ENCODE measurements around the gene UROC1. TPM values are rescaled to one million over a fixed set of nuclear protein-coding genes. Genes with fewer than 3 reads are reported as not detected.

UROC1 gene
- total and polyA plus RNA-seq, 2 of the 13 experiments (the other 11 are each of a cell fraction or from before 2014, with no cell fraction given) = 0.71 to 1.3 TPM

DNA sequence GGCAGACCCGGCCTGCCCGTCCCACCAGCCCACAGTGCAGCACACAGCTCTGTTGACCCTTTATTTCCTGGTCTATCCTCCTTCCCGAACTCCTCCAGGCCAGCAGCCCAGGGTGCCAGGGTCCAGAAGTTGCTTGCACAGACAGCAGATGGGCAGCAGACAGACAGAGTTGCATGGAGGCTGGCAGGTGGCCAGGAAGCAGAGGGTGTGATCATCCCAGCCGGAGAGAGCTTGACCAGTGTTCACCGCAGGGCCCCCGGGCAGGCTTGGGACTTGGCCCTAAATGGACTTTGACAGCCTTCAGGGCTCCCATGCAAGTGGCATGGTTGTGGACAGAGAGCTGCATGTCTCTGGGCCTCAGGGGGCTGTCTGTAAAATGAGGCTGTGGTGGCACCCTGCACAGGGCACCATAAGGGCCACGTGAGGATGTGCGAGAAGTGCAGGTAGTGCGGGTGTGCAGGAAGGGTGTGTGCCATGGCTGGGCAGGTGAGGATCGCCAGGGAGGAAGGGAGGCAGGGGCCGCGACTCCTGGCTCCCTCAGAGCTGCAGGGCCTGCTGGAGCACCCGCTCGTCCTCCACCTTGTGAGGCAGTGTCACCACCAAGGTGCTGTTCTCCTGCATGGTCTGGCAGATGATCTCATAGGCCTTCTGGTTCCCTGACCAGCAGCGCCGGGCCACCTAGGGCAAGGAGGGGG lies 35.6 kb downstream of the UROC1 start (continued):
- TF ChIP-seq, protein P1, sequence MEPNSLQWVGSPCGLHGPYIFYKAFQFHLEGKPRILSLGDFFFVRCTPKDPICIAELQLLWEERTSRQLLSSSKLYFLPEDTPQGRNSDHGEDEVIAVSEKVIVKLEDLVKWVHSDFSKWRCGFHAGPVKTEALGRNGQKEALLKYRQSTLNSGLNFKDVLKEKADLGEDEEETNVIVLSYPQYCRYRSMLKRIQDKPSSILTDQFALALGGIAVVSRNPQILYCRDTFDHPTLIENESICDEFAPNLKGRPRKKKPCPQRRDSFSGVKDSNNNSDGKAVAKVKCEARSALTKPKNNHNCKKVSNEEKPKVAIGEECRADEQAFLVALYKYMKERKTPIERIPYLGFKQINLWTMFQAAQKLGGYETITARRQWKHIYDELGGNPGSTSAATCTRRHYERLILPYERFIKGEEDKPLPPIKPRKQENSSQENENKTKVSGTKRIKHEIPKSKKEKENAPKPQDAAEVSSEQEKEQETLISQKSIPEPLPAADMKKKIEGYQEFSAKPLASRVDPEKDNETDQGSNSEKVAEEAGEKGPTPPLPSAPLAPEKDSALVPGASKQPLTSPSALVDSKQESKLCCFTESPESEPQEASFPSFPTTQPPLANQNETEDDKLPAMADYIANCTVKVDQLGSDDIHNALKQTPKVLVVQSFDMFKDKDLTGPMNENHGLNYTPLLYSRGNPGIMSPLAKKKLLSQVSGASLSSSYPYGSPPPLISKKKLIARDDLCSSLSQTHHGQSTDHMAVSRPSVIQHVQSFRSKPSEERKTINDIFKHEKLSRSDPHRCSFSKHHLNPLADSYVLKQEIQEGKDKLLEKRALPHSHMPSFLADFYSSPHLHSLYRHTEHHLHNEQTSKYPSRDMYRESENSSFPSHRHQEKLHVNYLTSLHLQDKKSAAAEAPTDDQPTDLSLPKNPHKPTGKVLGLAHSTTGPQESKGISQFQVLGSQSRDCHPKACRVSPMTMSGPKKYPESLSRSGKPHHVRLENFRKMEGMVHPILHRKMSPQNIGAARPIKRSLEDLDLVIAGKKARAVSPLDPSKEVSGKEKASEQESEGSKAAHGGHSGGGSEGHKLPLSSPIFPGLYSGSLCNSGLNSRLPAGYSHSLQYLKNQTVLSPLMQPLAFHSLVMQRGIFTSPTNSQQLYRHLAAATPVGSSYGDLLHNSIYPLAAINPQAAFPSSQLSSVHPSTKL (CRISPR knock-in tag; IDR thresholded peaks at IDR 0.05) = peak; percentile 40; the same call in 1 of the 2 replicates
- TF ChIP-seq, protein P2, sequence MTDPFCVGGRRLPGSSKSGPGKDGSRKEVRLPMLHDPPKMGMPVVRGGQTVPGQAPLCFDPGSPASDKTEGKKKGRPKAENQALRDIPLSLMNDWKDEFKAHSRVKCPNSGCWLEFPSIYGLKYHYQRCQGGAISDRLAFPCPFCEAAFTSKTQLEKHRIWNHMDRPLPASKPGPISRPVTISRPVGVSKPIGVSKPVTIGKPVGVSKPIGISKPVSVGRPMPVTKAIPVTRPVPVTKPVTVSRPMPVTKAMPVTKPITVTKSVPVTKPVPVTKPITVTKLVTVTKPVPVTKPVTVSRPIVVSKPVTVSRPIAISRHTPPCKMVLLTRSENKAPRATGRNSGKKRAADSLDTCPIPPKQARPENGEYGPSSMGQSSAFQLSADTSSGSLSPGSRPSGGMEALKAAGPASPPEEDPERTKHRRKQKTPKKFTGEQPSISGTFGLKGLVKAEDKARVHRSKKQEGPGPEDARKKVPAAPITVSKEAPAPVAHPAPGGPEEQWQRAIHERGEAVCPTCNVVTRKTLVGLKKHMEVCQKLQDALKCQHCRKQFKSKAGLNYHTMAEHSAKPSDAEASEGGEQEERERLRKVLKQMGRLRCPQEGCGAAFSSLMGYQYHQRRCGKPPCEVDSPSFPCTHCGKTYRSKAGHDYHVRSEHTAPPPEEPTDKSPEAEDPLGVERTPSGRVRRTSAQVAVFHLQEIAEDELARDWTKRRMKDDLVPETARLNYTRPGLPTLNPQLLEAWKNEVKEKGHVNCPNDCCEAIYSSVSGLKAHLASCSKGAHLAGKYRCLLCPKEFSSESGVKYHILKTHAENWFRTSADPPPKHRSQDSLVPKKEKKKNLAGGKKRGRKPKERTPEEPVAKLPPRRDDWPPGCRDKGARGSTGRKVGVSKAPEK (CRISPR knock-in tag; IDR thresholded peaks at IDR 0.05; ENCODE audit: borderline replicate concordance) = no peak
- TF ChIP-seq, protein P3, sequence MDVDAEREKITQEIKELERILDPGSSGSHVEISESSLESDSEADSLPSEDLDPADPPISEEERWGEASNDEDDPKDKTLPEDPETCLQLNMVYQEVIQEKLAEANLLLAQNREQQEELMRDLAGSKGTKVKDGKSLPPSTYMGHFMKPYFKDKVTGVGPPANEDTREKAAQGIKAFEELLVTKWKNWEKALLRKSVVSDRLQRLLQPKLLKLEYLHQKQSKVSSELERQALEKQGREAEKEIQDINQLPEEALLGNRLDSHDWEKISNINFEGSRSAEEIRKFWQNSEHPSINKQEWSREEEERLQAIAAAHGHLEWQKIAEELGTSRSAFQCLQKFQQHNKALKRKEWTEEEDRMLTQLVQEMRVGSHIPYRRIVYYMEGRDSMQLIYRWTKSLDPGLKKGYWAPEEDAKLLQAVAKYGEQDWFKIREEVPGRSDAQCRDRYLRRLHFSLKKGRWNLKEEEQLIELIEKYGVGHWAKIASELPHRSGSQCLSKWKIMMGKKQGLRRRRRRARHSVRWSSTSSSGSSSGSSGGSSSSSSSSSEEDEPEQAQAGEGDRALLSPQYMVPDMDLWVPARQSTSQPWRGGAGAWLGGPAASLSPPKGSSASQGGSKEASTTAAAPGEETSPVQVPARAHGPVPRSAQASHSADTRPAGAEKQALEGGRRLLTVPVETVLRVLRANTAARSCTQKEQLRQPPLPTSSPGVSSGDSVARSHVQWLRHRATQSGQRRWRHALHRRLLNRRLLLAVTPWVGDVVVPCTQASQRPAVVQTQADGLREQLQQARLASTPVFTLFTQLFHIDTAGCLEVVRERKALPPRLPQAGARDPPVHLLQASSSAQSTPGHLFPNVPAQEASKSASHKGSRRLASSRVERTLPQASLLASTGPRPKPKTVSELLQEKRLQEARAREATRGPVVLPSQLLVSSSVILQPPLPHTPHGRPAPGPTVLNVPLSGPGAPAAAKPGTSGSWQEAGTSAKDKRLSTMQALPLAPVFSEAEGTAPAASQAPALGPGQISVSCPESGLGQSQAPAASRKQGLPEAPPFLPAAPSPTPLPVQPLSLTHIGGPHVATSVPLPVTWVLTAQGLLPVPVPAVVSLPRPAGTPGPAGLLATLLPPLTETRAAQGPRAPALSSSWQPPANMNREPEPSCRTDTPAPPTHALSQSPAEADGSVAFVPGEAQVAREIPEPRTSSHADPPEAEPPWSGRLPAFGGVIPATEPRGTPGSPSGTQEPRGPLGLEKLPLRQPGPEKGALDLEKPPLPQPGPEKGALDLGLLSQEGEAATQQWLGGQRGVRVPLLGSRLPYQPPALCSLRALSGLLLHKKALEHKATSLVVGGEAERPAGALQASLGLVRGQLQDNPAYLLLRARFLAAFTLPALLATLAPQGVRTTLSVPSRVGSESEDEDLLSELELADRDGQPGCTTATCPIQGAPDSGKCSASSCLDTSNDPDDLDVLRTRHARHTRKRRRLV (CRISPR knock-in tag; IDR thresholded peaks at IDR 0.05) = no peak
- no peak for TF ChIP-seq BHLHE40 (IDR thresholded peaks at IDR 0.05; ENCODE audit: low read length)
- TF ChIP-seq ZNF343 (CRISPR knock-in tag; IDR thresholded peaks at IDR 0.05) = no peak
- no peak for TF ChIP-seq ZNF792 (CRISPR knock-in tag; IDR thresholded peaks at IDR 0.05)
- no peak for TF ChIP-seq ZNF550 (CRISPR knock-in tag; IDR thresholded peaks at IDR 0.05; ENCODE audit: borderline replicate concordance)
- no peak for TF ChIP-seq SNRNP70 (IDR thresholded peaks at IDR 0.05; ENCODE audit: low read depth, low read length)
- TF ChIP-seq ZNF33A (CRISPR knock-in tag; IDR thresholded peaks at IDR 0.05; ENCODE audit: borderline replicate concordance) = no peak
- TF ChIP-seq MEIS1 (CRISPR knock-in tag; IDR thresholded peaks at IDR 0.05; ENCODE audit: borderline replicate concordance) = no peak
- no peak for TF ChIP-seq MBNL3 (CRISPR knock-in tag; conservative IDR thresholded peaks at IDR 0.05)
- no peak for TF ChIP-seq SP5 (CRISPR knock-in tag; IDR thresholded peaks at IDR 0.05; ENCODE audit: borderline replicate concordance, low read depth)
- TF ChIP-seq, protein P4, sequence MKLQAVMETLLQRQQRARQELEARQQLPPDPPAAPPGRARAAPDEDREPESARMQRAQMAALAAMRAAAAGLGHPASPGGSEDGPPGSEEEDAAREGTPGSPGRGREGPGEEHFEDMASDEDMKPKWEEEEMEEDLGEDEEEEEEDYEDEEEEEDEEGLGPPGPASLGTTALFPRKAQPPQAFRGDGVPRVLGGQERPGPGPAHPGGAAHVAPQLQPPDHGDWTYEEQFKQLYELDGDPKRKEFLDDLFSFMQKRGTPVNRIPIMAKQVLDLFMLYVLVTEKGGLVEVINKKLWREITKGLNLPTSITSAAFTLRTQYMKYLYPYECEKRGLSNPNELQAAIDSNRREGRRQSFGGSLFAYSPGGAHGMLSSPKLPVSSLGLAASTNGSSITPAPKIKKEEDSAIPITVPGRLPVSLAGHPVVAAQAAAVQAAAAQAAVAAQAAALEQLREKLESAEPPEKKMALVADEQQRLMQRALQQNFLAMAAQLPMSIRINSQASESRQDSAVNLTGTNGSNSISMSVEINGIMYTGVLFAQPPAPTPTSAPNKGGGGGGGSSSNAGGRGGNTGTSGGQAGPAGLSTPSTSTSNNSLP (IDR thresholded peaks at IDR 0.05; ENCODE audit: low read depth, low read length) = no peak
- no peak for TF ChIP-seq FOXA1 (IDR thresholded peaks at IDR 0.05)
- TF ChIP-seq FOXA1 (CRISPR knock-in tag; IDR thresholded peaks at IDR 0.05) = no peak
- TF ChIP-seq ZNF292 (CRISPR knock-in tag; IDR thresholded peaks at IDR 0.05; ENCODE audit: borderline replicate concordance, low read depth) = peak; percentile 60; the same call in 1 of the 2 replicates
